Mammary epithelial cell (primary cell): ENCODE results near the gene SLC1A1.

Experiments used
- EZH2 ChIP-seq: IDR thresholded peaks from 2 replicates; pipeline ENCODE4 v1.6.1; 2012; ENCODE audit warnings: low read length, inconsistent platforms, borderline replicate concordance
- TF ChIP-seq, protein P1 (sequence below), 2 donors: IDR thresholded peaks in 1 of 2; conservative IDR thresholded peaks in 1 of 2; 2 replicates each; pipeline ENCODE4 v1.5.1; 2011 to 2012; ENCODE audit warnings: inconsistent platforms in 2 of 2, low read length in 2 of 2, mild to moderate bottlenecking in 2 of 2, control low read depth in 1 of 2, low read depth in 1 of 2; ENCODE audit not compliant: insufficient read depth in 1 of 2; ENCODE audit errors: extremely low read depth in 1 of 2

DNA sequence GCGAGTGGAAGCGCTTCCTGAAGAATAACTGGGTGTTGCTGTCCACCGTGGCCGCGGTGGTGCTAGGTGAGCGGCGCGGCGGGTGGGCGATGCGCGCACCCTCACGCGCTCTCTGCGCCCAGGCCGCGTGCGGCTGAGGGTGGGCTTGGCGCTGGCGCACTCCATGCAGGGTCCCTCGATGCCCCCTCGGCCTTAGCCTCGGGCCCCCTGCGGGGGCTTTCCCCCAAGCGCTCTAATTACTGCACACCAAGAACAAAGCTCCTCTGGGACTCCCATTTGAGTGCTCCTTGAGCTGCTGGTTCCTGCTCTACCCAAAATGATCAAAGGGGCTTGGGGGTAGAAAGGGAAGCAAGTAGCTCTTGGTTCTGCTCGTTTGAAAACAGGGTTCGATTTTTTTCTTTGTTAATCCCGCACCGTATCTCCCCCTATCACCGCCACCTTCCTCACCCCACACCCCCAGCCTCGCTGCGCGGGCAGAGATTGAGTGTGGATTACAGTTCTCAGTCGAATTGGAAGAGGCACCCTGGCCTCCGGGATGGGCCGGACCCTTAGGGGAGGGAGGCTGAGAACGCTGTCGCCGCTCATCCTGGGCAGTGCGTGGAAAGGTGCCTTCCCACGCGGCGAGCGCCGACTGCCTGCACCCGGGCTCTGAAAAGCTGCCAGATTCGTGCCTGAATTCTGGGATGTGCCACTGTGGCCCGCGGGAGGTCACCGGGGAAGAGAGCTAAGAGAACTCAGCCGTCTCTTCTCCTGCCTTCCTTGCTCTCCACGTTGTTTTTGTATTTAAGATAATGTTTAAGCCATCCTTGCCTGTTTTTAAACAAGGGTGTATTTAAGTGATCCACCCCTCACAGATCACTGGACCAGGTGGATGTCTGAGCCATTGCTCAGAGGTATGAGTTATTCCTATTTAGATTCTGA, 697 bp downstream of the SLC1A1 start:
- TF ChIP-seq, protein P1, sequence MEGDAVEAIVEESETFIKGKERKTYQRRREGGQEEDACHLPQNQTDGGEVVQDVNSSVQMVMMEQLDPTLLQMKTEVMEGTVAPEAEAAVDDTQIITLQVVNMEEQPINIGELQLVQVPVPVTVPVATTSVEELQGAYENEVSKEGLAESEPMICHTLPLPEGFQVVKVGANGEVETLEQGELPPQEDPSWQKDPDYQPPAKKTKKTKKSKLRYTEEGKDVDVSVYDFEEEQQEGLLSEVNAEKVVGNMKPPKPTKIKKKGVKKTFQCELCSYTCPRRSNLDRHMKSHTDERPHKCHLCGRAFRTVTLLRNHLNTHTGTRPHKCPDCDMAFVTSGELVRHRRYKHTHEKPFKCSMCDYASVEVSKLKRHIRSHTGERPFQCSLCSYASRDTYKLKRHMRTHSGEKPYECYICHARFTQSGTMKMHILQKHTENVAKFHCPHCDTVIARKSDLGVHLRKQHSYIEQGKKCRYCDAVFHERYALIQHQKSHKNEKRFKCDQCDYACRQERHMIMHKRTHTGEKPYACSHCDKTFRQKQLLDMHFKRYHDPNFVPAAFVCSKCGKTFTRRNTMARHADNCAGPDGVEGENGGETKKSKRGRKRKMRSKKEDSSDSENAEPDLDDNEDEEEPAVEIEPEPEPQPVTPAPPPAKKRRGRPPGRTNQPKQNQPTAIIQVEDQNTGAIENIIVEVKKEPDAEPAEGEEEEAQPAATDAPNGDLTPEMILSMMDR (conservative IDR thresholded peaks at IDR 0.05 in 1 of 2, IDR thresholded peaks at IDR 0.05 in 1 of 2; ENCODE audit: extremely low read depth in 1 of 2, insufficient read depth in 1 of 2, low read depth in 1 of 2, low read length in 2 of 2), result no peak
- TF ChIP-seq EZH2, result no peak
